Mesothelial cell of epicardium (in vitro differentiated cells): ENCODE data around the gene LRRFIP2. TPM values are rescaled to one million over a fixed set of nuclear protein-coding genes. Genes with fewer than 3 reads are reported as not detected.

Source experiments
- DNase-seq, 2 experiments: peaks; one replicate each; pipeline ENCODE4 v3.0.0; 2021; ENCODE audit warnings: low spot score in 2 of 2; ENCODE audit not compliant: unreplicated experiment in 2 of 2
- H3K27ac Mint-ChIP-seq: 2 replicates; pipeline ENCODE4 v1.8.0; 2021; ENCODE audit warnings: mixed read lengths
- H3K27me3 Mint-ChIP-seq: 2 replicates; pipeline ENCODE4 v1.8.0; 2021; ENCODE audit warnings: low read depth, mixed read lengths
- H3K36me3 Mint-ChIP-seq: 2 replicates; pipeline ENCODE4 v1.8.0; 2021; ENCODE audit warnings: mixed read lengths
- H3K4me1 Mint-ChIP-seq: 2 replicates; pipeline ENCODE4 v1.8.0; 2021; ENCODE audit warnings: mixed read lengths
- H3K4me3 Mint-ChIP-seq: 2 replicates; pipeline ENCODE4 v1.8.0; 2021; ENCODE audit warnings: mild to moderate bottlenecking, moderate library complexity, mixed read lengths
- H3K9me3 Mint-ChIP-seq: 2 replicates; pipeline ENCODE4 v1.8.0; 2021; ENCODE audit warnings: mixed read lengths
- CTCF ChIP-seq: fragments of 200-600 bp; sonication (generic); IDR thresholded peaks from one replicate; pipeline ENCODE4 v1.5.0; 2021; ENCODE audit warnings: antibody characterized with exemption; ENCODE audit not compliant: unreplicated experiment
- total RNA-seq: library from RNA; stranded (reverse); gene quantifications from 3 replicates; pipeline ENCODE4 v1.2.1, GENCODE V29; 2021

The LRRFIP2 gene
- total RNA-seq, 1 donor from 2014 or later: 41.7 TPM

GRCh38 chr3:37161351-37161750 lies 13.0 kb downstream of the LRRFIP2 start:
- TF ChIP-seq CTCF: no peak
- Mint-ChIP-seq H3K27ac (peak overlapping the region; percentile 32), H3K9me3 (no peaks in the 10 kb centered on the region)

GRCh38 chr3:37155782-37156181 lies 18.6 kb downstream of the LRRFIP2 start:
- Mint-ChIP-seq H3K36me3 (peaks cover 24% of the 10 kb centered on the region), H3K4me1 (peaks cover 8% of the 10 kb centered on the region), H3K4me3 (no peak overlapping the region), H3K9me3 (no peaks in the 10 kb centered on the region), H3K27me3 (no peaks in the 10 kb centered on the region), H3K27ac (no peak overlapping the region)
- no peak for DNase-seq
- no peak for TF ChIP-seq CTCF

More at GRCh38 chr3:37161351-37161750, 13.0 kb downstream of the LRRFIP2 start:
- no peak for DNase-seq
- peaks cover 20% of the 10 kb centered on the region for H3K36me3 Mint-ChIP-seq
- H3K4me1 Mint-ChIP-seq: no peaks in the 10 kb centered on the region
- no peaks in the 10 kb centered on the region for H3K27me3 Mint-ChIP-seq
- no peak overlapping the region for H3K4me3 Mint-ChIP-seq

GRCh38 chr3:37154668-37155314 lies 19.6 kb downstream of the LRRFIP2 start:
- no peak overlapping the region for H3K4me3 Mint-ChIP-seq
- no peaks in the 10 kb centered on the region for H3K9me3 Mint-ChIP-seq
- DNase-seq: no peak
- peaks cover 22% of the 10 kb centered on the region for H3K36me3 Mint-ChIP-seq
- peaks cover 8% of the 10 kb centered on the region for H3K4me1 Mint-ChIP-seq
- no peak for TF ChIP-seq CTCF
- no peaks in the 10 kb centered on the region for H3K27me3 Mint-ChIP-seq
- no peak overlapping the region for H3K27ac Mint-ChIP-seq

- Mint-ChIP-seq H3K9me3 (no peaks in the 10 kb centered on the region), H3K27me3 (no peaks in the 10 kb centered on the region), H3K4me3 (no peak overlapping the region), H3K27ac (no peak overlapping the region), H3K36me3 (peaks cover 37% of the 10 kb centered on the region), H3K4me1 (peaks cover 8% of the 10 kb centered on the region)
- DNase-seq: no peak
- TF ChIP-seq CTCF: no peak
Measured at GRCh38 chr3:37150621-37151020, 23.8 kb downstream of the LRRFIP2 start.

GRCh38 chr3:37149257-37149656 lies 25.1 kb downstream of the LRRFIP2 start:
- H3K4me3 Mint-ChIP-seq: no peak overlapping the region
- peaks cover 41% of the 10 kb centered on the region for H3K36me3 Mint-ChIP-seq
- DNase-seq: no peak
- no peaks in the 10 kb centered on the region for H3K27me3 Mint-ChIP-seq
- no peaks in the 10 kb centered on the region for H3K4me1 Mint-ChIP-seq
- no peaks in the 10 kb centered on the region for H3K9me3 Mint-ChIP-seq
- no peak overlapping the region for H3K27ac Mint-ChIP-seq
- TF ChIP-seq CTCF: no peak
